GM12891 (cell line): Measurements from ENCODE around the gene UTY.

Experiments
- POLR2A ChIP-seq: IDR thresholded peaks from 2 replicates; pipeline ENCODE4 v1.6.1; 2011; ENCODE audit warnings: low read depth, low read length, control low read depth
- POLR2AphosphoS5 ChIP-seq: IDR thresholded peaks from 2 replicates; pipeline ENCODE4 v1.6.1; 2011; ENCODE audit warnings: low read depth, low read length, control low read depth
- SPI1 ChIP-seq: IDR thresholded peaks from 2 replicates; pipeline ENCODE4 v1.6.1; 2011; ENCODE audit warnings: low read depth, low read length, control low read depth
- TAF1 ChIP-seq: IDR thresholded peaks from 2 replicates; pipeline ENCODE4 v1.6.1; 2011; ENCODE audit warnings: low read depth, low read length, control low read depth

- no peak for TF ChIP-seq POLR2AphosphoS5
- no peak for TF ChIP-seq POLR2A
- TF ChIP-seq TAF1, result no peak
- TF ChIP-seq SPI1, result no peak
These were observed 146.0 kb downstream of the UTY start for GRCh38 chrY:13333791-13334190.
